ENCODE measurements around the gene TAF4.

DNA sequence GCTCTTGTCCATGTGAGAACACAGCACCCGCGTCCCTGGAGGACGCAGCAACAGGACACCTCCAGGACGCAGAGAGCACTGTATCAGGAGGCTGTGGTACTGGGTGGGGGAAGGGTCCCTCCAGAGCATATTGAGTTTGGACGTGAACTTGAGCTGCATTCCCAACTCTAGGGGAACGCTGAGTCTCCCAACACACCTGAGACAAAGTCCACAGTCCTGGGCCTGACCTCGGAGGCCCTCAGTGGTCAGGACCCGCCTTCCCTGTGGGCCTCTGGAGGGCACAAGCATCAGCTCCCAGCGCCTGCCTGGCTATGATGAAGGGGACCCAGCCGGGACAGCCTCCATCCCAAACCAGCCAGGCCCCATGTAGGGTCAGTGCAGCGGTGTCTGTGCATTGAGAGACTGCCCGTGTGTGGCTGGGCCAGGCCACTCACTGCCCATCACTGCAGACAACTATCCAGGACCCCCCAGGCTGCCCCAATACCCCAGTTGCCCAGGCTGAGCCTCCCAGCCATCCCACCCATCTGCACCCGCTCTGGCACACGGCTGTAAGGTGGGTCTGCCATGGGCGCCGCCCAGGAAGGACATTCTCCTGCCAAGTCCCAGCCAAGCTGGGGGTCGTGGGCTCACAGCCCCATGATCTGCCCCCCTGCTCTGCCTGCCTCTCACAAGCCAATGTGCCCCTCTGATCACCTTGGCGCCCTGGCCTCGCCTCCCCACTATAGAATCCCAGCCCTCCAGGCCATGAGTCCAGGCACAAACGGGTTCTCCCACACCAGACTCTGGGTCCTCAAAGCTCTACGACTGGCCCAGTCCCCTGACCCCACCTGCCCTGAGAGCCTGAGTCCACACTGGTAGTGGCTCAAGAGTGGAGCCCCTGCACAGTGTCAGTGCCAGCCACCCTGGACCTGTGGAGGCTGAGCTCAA, 115.7 kb downstream of the TAF4 start:
- no peak for TF ChIP-seq CTCF (IDR thresholded peaks at IDR 0.05)
- no peak for TF ChIP-seq POLR2A (IDR thresholded peaks at IDR 0.05)

All from body of pancreas (tissue), 4 donors.